OCI-LY7 (cell line): ENCODE results near the gene AUNIP. TPM values are rescaled to one million over a fixed set of nuclear protein-coding genes. Genes with fewer than 3 reads are reported as not detected.

Experiments used
- BruUV-seq: library from RNA; stranded (reverse); fragments of 400-500 nt; replicated peaks from 2 replicates; lab custom pipeline; 2021; lab: Mats Ljungman, UMichigan
- CTCF ChIA-PET: fragments of 300-600 bp; sonication (Branson Sonifier 250); formaldehyde crosslinking; loops from one replicate; lab custom pipeline; 2022; ENCODE audit warnings: antibody characterized with exemption; ENCODE audit not compliant: unreplicated experiment; lab: Charles Lee
- POLR2A ChIA-PET: fragments of 300-600 bp; sonication (Branson Sonifier 250); formaldehyde crosslinking; loops from one replicate; lab custom pipeline; 2022; ENCODE audit warnings: antibody characterized with exemption; lab: Charles Lee
- DNase-seq: peaks from one replicate; pipeline ENCODE4 v3.0.0-alpha.2; 2015; ENCODE audit warnings: low spot score
- H2AFZ ChIP-seq: fragments of 200-600 bp; sonication (generic), shearing (Covaris generic); 2 replicates; pipeline ENCODE4 v1.6.1; 2014; ENCODE audit warnings: mild to moderate bottlenecking, antibody characterized with exemption, low read length, moderate library complexity
- H3K27ac ChIP-seq: fragments of 200-600 bp; sonication (generic); 2 replicates; pipeline ENCODE4 v1.5.1; 2014; ENCODE audit warnings: mixed run types, low read depth, mild to moderate bottlenecking, moderate library complexity, low read length, inconsistent platforms; ENCODE audit not compliant: poor library complexity, severe bottlenecking
- H3K36me3 ChIP-seq: fragments of 200-600 bp; sonication (generic); 2 replicates; pipeline ENCODE4 v1.6.1; 2014; ENCODE audit warnings: mild to moderate bottlenecking, antibody characterized with exemption, low read length, moderate library complexity, mixed read lengths; ENCODE audit not compliant: insufficient read depth
- H3K4me1 ChIP-seq: fragments of 200-600 bp; sonication (generic); 2 replicates; pipeline ENCODE4 v1.5.1; 2014; ENCODE audit warnings: mild to moderate bottlenecking, low read length; ENCODE audit not compliant: insufficient read depth, poor library complexity, severe bottlenecking
- H3K4me2 ChIP-seq: fragments of 200-600 bp; sonication (generic); 2 replicates; pipeline ENCODE4 v1.6.1; 2014; ENCODE audit warnings: mild to moderate bottlenecking, low read length
- H3K4me3 ChIP-seq: fragments of 200-600 bp; sonication (generic); 2 replicates; pipeline ENCODE4 v1.5.1; 2014; ENCODE audit warnings: mild to moderate bottlenecking, low read depth, low read length; ENCODE audit not compliant: poor library complexity, severe bottlenecking
- H3K79me2 ChIP-seq: fragments of 200-600 bp; sonication (generic); 2 replicates; pipeline ENCODE4 v1.6.1; 2016; ENCODE audit warnings: low read depth, mild to moderate bottlenecking, low read length, moderate library complexity, mixed read lengths; ENCODE audit not compliant: insufficient read depth
- H3K9me2 ChIP-seq: fragments of 200-600 bp; sonication (generic); 2 replicates; pipeline ENCODE4 v1.6.1; 2016; ENCODE audit warnings: mild to moderate bottlenecking, low read length, mixed read lengths; ENCODE audit not compliant: insufficient read depth
- H3K9me3 ChIP-seq: fragments of 200-600 bp; sonication (generic); 2 replicates; pipeline ENCODE4 v1.6.1; 2014; ENCODE audit warnings: mild to moderate bottlenecking, mixed run types, low read length, mixed read lengths
- H4K20me1 ChIP-seq: fragments of 200-600 bp; sonication (generic); 2 replicates; pipeline ENCODE4 v1.6.1; 2014; ENCODE audit warnings: mild to moderate bottlenecking, antibody characterized with exemption, low read length, moderate library complexity, mixed read lengths; ENCODE audit not compliant: insufficient read depth
- EZH2phosphoT487 ChIP-seq: fragments of 200-600 bp; sonication (generic); IDR thresholded peaks from 2 replicates; pipeline ENCODE4 v1.6.1; 2018; ENCODE audit warnings: low read depth, borderline replicate concordance, mild to moderate bottlenecking, mixed run types, antibody characterized with exemption, low read length, moderate library complexity, mixed read lengths
- intact Hi-C: fragments of 100-400 bp; cut with micrococcal nuclease; formaldehyde crosslinking; loops from one replicate; pipeline ENCODE4 v1.10.0; 2022; ENCODE audit not compliant: unreplicated experiment
- total RNA-seq, 2 experiments: library from RNA; depleted of rRNA in 1 of 2; stranded (reverse); fragments of >200 nt in 1 of 2; shearing (Covaris generic) in 1 of 2; gene quantifications; 2 replicates each; pipeline ENCODE4 v1.2.3, GENCODE V29; 2014 to 2022
- TF ChIP-seq, protein P1 (sequence below): fragments of 200-600 bp; sonication (generic); conservative IDR thresholded peaks from 2 replicates; pipeline ENCODE4 v1.5.1; 2014; ENCODE audit warnings: mild to moderate bottlenecking, antibody characterized with exemption, low read length, moderate library complexity, mixed read lengths

Gene AUNIP
- total RNA-seq, 2 experiments from 2014 or later, result 15.1 to 21.5 TPM

DNA sequence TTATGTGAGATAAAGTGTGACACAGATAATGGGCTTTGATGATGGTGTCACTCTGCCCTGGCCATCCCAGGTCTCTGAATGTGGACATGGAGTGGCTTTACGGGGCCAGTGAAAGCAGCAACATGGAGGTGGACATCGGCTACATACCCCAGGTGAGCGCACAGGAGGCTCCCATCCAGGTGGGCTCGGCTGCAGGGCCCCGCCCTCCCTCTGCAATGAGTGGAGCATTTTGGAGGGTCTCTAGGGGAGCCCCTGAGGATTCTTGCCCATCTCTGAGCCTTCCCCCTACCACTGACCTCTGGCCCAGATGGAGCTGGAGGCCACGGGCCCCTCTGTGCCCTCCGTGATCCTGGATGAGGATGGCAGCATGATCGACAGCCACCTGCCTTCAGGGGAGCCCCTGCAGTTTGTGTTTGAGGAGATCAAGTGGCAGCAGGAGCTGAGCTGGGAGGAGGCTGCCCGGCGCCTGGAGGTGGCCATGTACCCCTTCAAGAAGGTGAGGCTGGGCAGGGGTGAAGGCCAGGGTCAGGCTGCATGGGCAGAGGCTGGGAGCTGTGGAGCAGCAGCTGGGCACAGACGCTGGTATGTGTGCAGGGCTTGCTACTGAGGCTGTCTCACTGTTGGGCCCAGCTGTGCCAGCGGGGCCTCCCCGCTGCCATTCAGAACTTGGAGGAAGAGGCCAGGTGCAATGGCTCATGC lies 47.7 kb downstream of the AUNIP start:
- peaks cover 21% of the 10 kb centered on the region for H3K4me1 ChIP-seq
- H3K4me2 ChIP-seq, result no peak overlapping the region
- no peak for DNase-seq
- H3K9me2 ChIP-seq, result no peaks in the 10 kb centered on the region
- no peaks in the 10 kb centered on the region for H3K36me3 ChIP-seq
- H3K79me2 ChIP-seq, result no peaks in the 10 kb centered on the region
- no peak overlapping the region for H3K4me3 ChIP-seq
- H4K20me1 ChIP-seq, result no peaks in the 10 kb centered on the region
- no peak overlapping the region for H3K27ac ChIP-seq
- no TSS peak for BruUV-seq
- CTCF ChIA-PET, result interaction anchor here (1.0 kb wide), 1 partner anchor 11 kb away, joined by 5 read pairs; the partner anchor contains the start of gene SELENON
- POLR2A ChIA-PET, result interaction anchor here (0.5 to 1.1 kb wide), 2 partner anchors 253 to 291 kb away, joined by 3 to 4 read pairs; no protein-coding TSS in a partner anchor
- no peak overlapping the region for H2AFZ ChIP-seq
- intact Hi-C loops, result loop anchor here (5.0 kb wide), 2 partner anchors 194 to 289 kb away; partner anchors contain the start of gene MAN1C1
- TF ChIP-seq, protein P1, sequence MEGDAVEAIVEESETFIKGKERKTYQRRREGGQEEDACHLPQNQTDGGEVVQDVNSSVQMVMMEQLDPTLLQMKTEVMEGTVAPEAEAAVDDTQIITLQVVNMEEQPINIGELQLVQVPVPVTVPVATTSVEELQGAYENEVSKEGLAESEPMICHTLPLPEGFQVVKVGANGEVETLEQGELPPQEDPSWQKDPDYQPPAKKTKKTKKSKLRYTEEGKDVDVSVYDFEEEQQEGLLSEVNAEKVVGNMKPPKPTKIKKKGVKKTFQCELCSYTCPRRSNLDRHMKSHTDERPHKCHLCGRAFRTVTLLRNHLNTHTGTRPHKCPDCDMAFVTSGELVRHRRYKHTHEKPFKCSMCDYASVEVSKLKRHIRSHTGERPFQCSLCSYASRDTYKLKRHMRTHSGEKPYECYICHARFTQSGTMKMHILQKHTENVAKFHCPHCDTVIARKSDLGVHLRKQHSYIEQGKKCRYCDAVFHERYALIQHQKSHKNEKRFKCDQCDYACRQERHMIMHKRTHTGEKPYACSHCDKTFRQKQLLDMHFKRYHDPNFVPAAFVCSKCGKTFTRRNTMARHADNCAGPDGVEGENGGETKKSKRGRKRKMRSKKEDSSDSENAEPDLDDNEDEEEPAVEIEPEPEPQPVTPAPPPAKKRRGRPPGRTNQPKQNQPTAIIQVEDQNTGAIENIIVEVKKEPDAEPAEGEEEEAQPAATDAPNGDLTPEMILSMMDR, result no peak
- TF ChIP-seq EZH2phosphoT487, result no peak
- H3K9me3 ChIP-seq, result no peaks in the 10 kb centered on the region

DNA sequence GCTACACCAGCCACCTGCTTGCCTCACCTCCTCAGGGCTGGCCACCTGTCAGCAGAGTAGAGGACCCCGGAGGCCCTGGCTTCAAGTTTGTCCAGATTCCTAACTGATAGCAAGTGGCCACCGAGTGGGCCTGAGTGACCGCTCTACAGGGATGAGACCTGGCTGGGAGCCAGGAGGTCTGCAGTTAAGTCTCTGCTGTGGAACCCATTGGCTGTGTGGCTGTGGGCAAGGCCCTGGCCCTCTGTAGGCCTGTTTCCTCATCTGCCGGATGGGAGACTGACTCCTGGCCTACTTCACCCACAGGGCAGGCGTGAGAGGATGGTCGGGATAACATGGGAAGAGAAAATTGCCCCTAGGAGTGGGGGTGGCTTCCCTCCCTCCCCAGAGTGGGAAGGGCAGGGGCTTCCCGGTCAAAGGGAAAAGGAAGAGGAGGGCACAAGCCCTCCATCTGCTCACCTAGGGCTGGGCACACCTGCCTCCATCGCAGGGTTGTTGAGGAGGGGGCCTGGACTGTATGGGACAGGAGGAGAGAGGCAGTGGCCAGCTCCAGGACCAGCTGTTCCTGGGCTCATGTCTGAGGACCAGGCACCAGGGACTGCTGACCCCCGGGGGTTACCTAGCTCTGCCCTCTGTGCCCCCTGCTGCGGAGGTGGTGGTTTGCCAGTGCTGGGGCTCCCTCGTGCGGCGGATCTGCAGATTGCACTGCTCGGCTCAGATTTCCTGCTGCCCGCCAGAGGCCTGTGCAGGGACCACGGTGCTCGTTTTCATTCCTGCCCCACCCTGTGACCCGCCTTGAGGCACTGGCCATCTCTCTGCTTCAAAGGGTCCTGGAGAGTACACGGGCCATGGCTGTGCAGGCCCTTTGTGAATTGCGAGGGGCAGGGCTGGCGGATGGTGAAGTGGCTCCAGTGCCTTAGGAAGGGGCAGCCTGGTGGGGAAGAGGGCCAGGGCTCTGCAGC lies 48.6 kb downstream of the AUNIP start:
- H3K9me2 ChIP-seq, result no peaks in the 10 kb centered on the region
- H3K27ac ChIP-seq, result peak overlapping the region; percentile 43
- no peaks in the 10 kb centered on the region for H3K9me3 ChIP-seq
- peak overlapping the region; percentile 61 for H3K4me2 ChIP-seq
- no peak for TF ChIP-seq EZH2phosphoT487
- TF ChIP-seq, protein P1, result peak; percentile 94
- BruUV-seq, result no TSS peak
- ChIA-PET CTCF (interaction anchor here (0.6 to 1.7 kb wide), 7 partner anchors 10 to 290 kb away, joined by 3 to 7 read pairs (median 4); partner anchors contain the start of gene SELENON), POLR2A (interaction anchor here (0.5 to 1.4 kb wide), 4 partner anchors 9 to 290 kb away, joined by 3 to 6 read pairs (median 4); partner anchors contain the start of genes MTFR1L and SELENON)
- H2AFZ ChIP-seq, result peak overlapping the region; percentile 52; the same call in 1 of the 2 replicates
- H3K4me3 ChIP-seq, result no peak overlapping the region
- no peaks in the 10 kb centered on the region for H3K36me3 ChIP-seq
- H4K20me1 ChIP-seq, result no peaks in the 10 kb centered on the region
- no peaks in the 10 kb centered on the region for H3K79me2 ChIP-seq
- DNase-seq, result peak; percentile 76
- intact Hi-C loops, result loop anchor here (1.0 to 5.0 kb wide), 4 partner anchors 193 to 306 kb away; partner anchors contain the start of gene MAN1C1
- H3K4me1 ChIP-seq, result peaks cover 21% of the 10 kb centered on the region
